ENCODE measurements around the gene TPPP2. TPM values are rescaled to one million over a fixed set of nuclear protein-coding genes. Genes with fewer than 3 reads are reported as not detected.

The TPPP2 gene
- polyA plus RNA-seq, 1 experiment: not detected

DNA sequence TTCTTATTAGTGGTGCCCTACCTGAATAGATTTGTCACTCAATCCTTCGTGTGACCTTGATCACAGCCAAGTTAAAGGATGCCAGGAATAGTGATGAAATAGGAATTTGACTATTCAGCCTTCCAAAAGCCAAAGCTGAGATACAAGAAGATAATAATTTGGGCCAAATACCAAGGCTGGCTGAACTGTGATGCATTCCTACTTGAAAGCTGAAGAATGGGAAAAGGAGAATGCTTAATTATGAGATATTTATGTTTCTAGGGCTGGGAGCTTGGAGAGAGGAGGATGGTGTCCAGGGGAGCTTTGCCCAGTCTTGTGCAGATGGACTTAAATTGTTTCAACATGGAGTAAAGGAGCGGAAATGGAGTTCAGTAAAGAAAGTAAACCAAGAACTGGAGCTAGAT lies 17.4 kb downstream of the TPPP2 start:
- peaks cover 16% of the 10 kb centered on the region for H3K27me3 ChIP-seq (ENCODE audit: control insufficient read depth, insufficient read depth, low read length)
- TF ChIP-seq, protein P1, sequence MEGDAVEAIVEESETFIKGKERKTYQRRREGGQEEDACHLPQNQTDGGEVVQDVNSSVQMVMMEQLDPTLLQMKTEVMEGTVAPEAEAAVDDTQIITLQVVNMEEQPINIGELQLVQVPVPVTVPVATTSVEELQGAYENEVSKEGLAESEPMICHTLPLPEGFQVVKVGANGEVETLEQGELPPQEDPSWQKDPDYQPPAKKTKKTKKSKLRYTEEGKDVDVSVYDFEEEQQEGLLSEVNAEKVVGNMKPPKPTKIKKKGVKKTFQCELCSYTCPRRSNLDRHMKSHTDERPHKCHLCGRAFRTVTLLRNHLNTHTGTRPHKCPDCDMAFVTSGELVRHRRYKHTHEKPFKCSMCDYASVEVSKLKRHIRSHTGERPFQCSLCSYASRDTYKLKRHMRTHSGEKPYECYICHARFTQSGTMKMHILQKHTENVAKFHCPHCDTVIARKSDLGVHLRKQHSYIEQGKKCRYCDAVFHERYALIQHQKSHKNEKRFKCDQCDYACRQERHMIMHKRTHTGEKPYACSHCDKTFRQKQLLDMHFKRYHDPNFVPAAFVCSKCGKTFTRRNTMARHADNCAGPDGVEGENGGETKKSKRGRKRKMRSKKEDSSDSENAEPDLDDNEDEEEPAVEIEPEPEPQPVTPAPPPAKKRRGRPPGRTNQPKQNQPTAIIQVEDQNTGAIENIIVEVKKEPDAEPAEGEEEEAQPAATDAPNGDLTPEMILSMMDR (IDR thresholded peaks at IDR 0.05; ENCODE audit: low read depth, low read length): no peak
- no peaks in the 10 kb centered on the region for H3K9me3 ChIP-seq (ENCODE audit: control insufficient read depth, insufficient read depth, low read length)
- ChIA-PET POLR2A (interaction anchor here (1.0 to 1.8 kb wide), 3 partner anchors 24 to 76 kb away, joined by 3 to 16 read pairs (median 3); no protein-coding TSS in a partner anchor), CTCF (interaction anchor here (0.6 to 4.0 kb wide), 10 partner anchors 20 to 137 kb away, joined by 3 to 42 read pairs (median 4); no protein-coding TSS in a partner anchor)
- H3K4me3 ChIP-seq (ENCODE audit: low read depth, low read length): no peak overlapping the region
- no peak for DNase-seq (ENCODE audit: low read depth, low spot score)
- H3K27ac ChIP-seq (ENCODE audit: low read depth, low read length): no peak overlapping the region

DNA sequence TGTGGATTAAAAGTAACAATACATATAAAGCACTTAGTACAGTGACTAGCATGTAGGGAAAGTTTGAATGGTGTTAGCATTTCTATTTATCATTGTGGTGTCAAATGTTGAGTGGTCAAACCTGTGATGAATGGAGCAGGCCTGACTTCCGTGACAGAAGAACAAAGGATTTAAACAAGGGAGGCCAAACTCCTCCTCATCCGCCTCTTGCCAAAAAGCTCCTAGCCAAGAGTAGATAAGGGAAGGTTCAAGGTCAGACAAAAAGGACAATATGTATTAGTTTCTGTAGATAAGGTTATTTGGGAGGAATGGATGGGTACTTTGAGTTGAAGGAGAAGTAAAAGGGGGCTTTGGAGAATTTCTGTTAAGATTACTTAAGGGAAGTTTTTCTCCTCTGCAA lies 18.6 kb downstream of the TPPP2 start:
- POLR2A ChIA-PET: interaction anchor here (1.8 kb wide), 1 partner anchor 23 kb away, joined by 16 read pairs; no protein-coding TSS in a partner anchor
- DNase-seq (ENCODE audit: low read depth, low spot score): no peak
- no peak overlapping the region for H3K27ac ChIP-seq (ENCODE audit: low read depth, low read length)
- TF ChIP-seq, protein P1 (IDR thresholded peaks at IDR 0.05; ENCODE audit: low read depth, low read length): no peak
- CTCF ChIA-PET: interaction anchor here (1.2 to 4.0 kb wide), 5 partner anchors 19 to 77 kb away, joined by 6 to 42 read pairs (median 11); no protein-coding TSS in a partner anchor
- no peak overlapping the region for H3K4me3 ChIP-seq (ENCODE audit: low read depth, low read length)
- H3K9me3 ChIP-seq (ENCODE audit: control insufficient read depth, insufficient read depth, low read length): no peaks in the 10 kb centered on the region
- peaks cover 14% of the 10 kb centered on the region for H3K27me3 ChIP-seq (ENCODE audit: control insufficient read depth, insufficient read depth, low read length)

DNA sequence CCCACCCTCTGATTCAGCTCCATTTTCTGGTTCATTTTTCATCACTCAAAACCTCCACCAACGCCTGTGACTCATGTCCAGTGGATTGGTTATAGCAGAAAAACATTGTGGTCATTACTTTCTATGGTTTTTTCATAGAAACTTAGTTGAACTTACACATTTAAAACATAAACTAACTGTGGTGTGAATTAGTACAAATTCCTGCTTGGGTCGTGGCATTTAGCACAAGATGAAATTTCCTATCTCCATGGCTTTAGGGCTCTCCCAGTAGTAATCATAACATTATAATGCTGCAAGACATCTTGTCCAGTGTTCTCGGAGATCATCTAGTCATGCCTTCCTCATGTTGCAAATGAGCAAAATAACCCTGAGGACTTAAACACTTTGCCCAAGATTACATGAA lies 19.3 kb downstream of the TPPP2 start:
- TF ChIP-seq, protein P1 (IDR thresholded peaks at IDR 0.05; ENCODE audit: low read depth, low read length): no peak
- ChIA-PET CTCF (interaction anchor here (2.6 to 4.0 kb wide), 3 partner anchors 34 to 55 kb away, joined by 11 to 42 read pairs (median 16); no protein-coding TSS in a partner anchor), POLR2A (interaction anchor here (1.8 kb wide), 1 partner anchor 22 kb away, joined by 16 read pairs; no protein-coding TSS in a partner anchor)
- Histone ChIP-seq H3K4me3 (ENCODE audit: low read depth, low read length) (no peak overlapping the region), H3K27ac (ENCODE audit: low read depth, low read length) (no peak overlapping the region), H3K9me3 (ENCODE audit: control insufficient read depth, insufficient read depth, low read length) (no peaks in the 10 kb centered on the region), H3K27me3 (ENCODE audit: control insufficient read depth, insufficient read depth, low read length) (peaks cover 10% of the 10 kb centered on the region)
- DNase-seq (ENCODE audit: low read depth, low spot score): no peak

DNA sequence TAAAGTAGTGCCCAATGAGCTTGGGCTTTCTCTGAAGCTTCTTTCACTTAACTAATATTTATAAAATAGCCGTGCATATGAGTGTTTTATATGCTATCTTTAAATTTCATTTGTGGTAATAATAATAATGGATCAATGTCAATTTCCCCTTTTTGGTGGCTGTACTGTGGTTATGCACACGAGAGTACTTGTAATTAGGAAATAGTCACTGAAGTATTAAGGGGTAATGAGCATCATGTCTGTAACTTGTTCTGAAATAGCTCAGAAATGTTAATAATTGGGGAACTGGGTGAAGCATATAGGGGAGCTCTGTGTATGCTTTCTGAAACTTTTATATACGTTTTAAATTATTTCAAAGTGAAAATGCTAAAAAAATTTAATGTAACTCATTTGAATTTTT lies 20.6 kb downstream of the TPPP2 start:
- TF ChIP-seq, protein P1 (IDR thresholded peaks at IDR 0.05; ENCODE audit: low read depth, low read length): no peak
- Histone ChIP-seq H3K27ac (ENCODE audit: low read depth, low read length) (no peak overlapping the region), H3K9me3 (ENCODE audit: control insufficient read depth, insufficient read depth, low read length) (no peaks in the 10 kb centered on the region), H3K27me3 (ENCODE audit: control insufficient read depth, insufficient read depth, low read length) (peaks cover 7% of the 10 kb centered on the region), H3K4me3 (ENCODE audit: low read depth, low read length) (no peak overlapping the region)
- ChIA-PET CTCF (interaction anchor here (1.6 to 2.5 kb wide), 2 partner anchors 36 to 80 kb away, joined by 3 to 13 read pairs; no protein-coding TSS in a partner anchor), POLR2A (no interaction called here)
- no peak for DNase-seq (ENCODE audit: low read depth, low spot score)
